KOPT-K1 (cell line): Measurements from ENCODE around the gene TAP2.

ENCODE experiments used
- H3K27ac ChIP-seq: fragments of 200-600 bp; sonication (generic); 2 replicates; pipeline ENCODE4 v1.5.1; 2016; ENCODE audit warnings: antibody characterized with exemption, mild to moderate bottlenecking, low read depth, low read length; ENCODE audit not compliant: poor library complexity, severe bottlenecking
- H3K36me3 ChIP-seq: fragments of 200-600 bp; sonication (generic); 2 replicates; pipeline ENCODE4 v1.5.1; 2017; ENCODE audit warnings: antibody characterized with exemption, mild to moderate bottlenecking, low read length, moderate library complexity; ENCODE audit not compliant: insufficient read depth
- H3K9me3 ChIP-seq: fragments of 200-600 bp; sonication (generic); 2 replicates; pipeline ENCODE4 v1.5.1; 2017; ENCODE audit warnings: antibody characterized with exemption, low read length, mild to moderate bottlenecking; ENCODE audit not compliant: insufficient read depth, poor library complexity, severe bottlenecking

Gene TAP2

GRCh38 chr6:32796848-32797776 is 41.4 kb downstream of the TAP2 start:
- Histone ChIP-seq H3K36me3 (no peaks in the 10 kb centered on the region), H3K27ac (no peak overlapping the region), H3K9me3 (peaks cover 3% of the 10 kb centered on the region)

- no peak overlapping the region for H3K27ac ChIP-seq
- no peaks in the 10 kb centered on the region for H3K9me3 ChIP-seq
- no peaks in the 10 kb centered on the region for H3K36me3 ChIP-seq
Observed at GRCh38 chr6:32794510-32794909, 44.0 kb downstream of the TAP2 start.

GRCh38 chr6:32792901-32793435 is 45.6 kb downstream of the TAP2 start:
- H3K27ac ChIP-seq, result no peak overlapping the region
- no peaks in the 10 kb centered on the region for H3K9me3 ChIP-seq
- H3K36me3 ChIP-seq, result no peaks in the 10 kb centered on the region

- no peaks in the 10 kb centered on the region for H3K36me3 ChIP-seq
- no peak overlapping the region for H3K27ac ChIP-seq
- H3K9me3 ChIP-seq, result no peaks in the 10 kb centered on the region
Observed at GRCh38 chr6:32790306-32790705, 48.2 kb downstream of the TAP2 start.
